NCI-H526 treated with DMSO at 0.1 percent for 48 hours (cell line): Measurements from ENCODE around the gene SULT1A1.
"Not testable (repeated sequence)": the region's sequence is repeated elsewhere in the genome, so short reads cannot be mapped to it uniquely, and the experiment has no call there.

Experiments used
- DNase-seq: peaks from one replicate; lab custom pipeline; 2025; lab: John Stamatoyannopoulos, UW

The SULT1A1 gene

GRCh38 chr16:28590384-28591340 lies 19.2 kb downstream of the SULT1A1 start:
- no peak for DNase-seq

GRCh38 chr16:28589930-28590329 lies 19.9 kb downstream of the SULT1A1 start:
- no peak for DNase-seq

DNA sequence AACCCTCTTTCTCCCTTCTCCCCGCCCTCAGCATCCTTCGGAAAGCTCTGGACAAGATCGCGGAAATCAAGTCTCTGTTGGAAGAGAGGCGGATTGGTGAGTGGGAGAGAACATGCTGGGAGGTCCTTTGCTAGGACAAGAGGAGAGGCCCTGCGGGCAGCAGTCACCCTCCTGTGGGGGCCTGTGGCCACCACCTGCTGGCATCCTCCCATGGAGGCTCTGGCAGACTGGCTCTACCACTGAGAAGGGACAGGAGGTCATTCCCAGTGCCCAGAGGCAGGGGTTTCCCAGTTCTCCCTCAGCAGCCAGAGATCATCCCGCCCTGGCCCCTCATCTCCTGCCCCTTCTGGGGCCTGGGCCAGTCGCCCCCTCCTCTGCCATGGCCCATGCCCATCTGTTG lies 20.8 kb downstream of the SULT1A1 start:
- no peak for DNase-seq

GRCh38 chr16:28587386-28587785 lies 22.5 kb downstream of the SULT1A1 start:
- DNase-seq: no peak

- no peak for DNase-seq
Observed at GRCh38 chr16:28586466-28586865, 23.4 kb downstream of the SULT1A1 start.

DNA sequence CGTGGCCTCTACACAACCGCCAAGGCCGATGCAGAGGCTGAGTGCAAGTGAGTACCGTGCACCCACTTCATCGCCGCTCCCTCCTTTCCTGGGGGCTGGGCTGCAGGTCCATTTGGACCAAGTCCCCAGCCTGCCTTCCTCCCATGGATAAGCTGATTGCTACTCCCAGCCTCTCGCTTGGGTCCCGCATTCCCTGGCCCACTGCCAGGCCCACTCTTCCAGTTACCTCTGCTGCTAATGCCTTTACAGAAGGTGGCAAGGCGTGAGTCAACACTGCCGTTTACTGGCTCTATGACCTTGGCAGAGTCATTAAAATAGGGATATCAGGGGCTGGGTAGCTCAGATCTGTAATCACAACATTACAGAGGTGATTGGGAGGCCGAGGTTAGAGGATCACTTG lies 24.2 kb downstream of the SULT1A1 start:
- no peak for DNase-seq

GRCh38 chr16:28580726-28581315 lies 29.0 kb downstream of the SULT1A1 start:
- DNase-seq: no peak

- no peak for DNase-seq
Observed at GRCh38 chr16:28575446-28576109, 34.3 kb downstream of the SULT1A1 start.

GRCh38 chr16:28574925-28575324 lies 34.9 kb downstream of the SULT1A1 start:
- no peak for DNase-seq

DNA sequence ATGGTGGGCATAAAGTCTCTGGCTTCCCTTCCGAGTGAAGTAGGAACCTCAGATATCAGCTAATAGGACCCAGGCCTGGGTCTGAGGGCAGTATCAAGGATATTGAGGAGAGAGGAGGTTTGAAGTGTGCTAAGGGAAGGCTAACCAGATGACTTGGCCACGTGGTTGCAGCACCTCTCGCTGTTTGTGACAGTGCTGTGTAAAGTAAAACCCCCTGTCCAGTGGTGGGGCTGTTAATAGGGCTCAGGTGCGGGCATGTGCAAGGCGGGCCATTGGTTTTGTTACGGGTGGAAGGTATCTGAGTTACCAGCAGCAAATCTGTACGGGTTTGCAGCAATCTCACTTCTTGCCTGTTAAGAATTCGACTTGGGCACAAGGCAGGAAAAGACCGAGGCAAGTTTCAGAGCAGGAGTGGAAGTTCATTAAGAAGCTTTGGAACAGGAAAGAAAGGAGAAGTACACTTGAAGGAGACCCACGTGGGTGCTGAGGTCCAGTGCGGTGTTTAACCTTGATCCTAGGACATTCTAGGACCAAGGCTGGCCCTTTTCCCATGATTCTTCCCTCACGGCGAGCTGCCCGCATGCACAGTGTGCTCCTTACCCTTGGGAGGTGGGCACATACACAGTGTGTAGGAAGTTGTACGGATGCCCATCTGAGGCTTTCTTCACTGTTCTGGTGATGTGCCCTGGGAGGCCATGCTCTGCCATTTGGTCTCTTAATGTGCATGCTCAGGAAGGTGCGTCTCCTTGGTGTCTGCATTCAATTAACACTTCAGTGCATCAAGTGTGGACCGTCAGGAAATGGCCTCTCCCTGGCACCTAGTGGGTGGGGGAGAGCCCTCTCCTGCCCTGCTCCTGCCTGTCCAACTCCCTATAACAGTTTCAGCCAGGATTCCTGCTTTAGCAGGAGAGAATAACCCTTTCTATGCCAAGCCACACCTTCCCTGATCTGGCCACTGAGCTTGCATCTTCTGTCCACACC lies 35.8 kb downstream of the SULT1A1 start:
- no peak for DNase-seq

GRCh38 chr16:28572696-28573510 lies 36.9 kb downstream of the SULT1A1 start:
- DNase-seq: no peak

- no peak for DNase-seq
Observed at GRCh38 chr16:28569968-28570752, 39.7 kb downstream of the SULT1A1 start.

DNA sequence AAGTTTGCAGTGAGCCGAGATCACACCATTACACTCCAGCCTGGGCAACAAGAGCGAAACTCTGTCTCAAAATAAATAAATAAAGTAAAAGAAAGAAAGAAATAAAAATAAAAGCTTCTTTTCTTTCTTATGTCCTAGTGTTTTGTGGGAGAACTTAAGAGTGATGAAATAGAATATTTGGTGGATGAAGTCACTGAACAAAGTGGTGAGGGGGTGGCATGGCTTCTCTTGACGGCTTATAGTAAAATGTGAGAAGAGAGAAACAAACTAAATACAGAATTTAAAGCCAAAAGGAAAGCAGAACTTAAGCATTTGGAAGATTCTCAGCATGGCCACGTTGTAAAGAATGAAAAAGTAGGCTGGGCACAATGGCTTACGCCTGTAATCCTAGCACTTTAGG lies 40.8 kb downstream of the SULT1A1 start:
- DNase-seq: no peak

DNA sequence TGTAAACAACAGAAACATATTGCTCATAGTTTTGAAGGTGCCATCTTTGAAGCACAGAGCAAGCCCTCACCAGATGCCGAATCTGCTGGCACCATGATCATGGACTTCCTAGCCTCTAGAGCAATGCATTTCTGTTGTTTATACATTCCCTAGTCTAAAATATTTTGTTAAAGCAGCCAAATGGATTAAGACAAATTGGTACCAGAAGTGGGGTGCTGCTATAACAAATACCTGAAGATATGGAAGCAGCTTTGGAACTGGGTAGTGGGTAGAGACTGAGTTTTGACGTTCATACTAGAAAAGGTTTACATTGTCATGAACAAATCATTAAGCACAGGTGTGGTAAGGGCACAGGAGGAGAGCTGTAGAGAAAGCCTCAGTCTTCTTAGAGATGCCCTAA lies 42.6 kb downstream of the SULT1A1 start:
- DNase-seq: no peak

- not testable (repeated sequence) for DNase-seq
Observed at GRCh38 chr16:28566233-28566925, 43.5 kb downstream of the SULT1A1 start.

DNA sequence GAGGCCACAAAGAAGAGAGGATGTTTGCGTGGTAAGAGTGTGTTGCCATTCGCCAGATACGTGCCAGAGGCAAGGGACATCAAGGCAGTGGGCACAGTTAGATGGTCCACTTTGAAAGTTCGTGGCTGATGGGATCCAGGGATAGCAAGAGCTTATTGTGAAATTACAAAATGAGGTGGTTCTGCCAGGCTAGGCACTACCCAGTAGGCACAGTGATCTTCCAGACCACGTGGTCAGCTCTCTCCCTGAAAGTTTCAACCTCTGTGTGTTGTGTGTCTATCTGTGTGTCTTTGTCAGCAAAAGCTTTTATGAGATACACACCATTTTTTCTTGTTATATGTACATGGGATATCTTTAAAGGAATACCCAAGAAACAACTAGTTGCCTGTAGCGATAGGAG lies 46.6 kb downstream of the SULT1A1 start:
- DNase-seq: no peak

- no peak for DNase-seq
Observed at GRCh38 chr16:28562199-28562598, 47.6 kb downstream of the SULT1A1 start.

- DNase-seq: no peak
Observed at GRCh38 chr16:28561557-28562187, 48.2 kb downstream of the SULT1A1 start.

DNA sequence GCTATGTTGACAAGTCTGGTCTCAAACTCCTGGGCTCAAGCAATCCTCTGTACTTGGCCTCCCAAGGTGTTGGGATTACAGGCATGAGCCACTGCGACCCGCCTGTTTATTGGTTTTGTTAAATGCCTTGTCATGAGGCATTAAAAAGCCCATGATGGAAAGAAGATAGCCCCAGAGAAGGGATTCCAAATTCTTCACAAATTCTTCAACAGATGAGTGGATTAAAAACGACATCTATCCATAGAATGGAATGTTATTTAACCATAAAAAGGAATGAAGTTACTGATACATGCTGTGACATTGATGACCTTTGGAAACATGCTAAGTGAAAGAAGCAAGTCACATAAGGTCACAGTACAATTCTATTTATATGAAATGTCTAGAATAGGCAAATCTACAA lies 51.4 kb downstream of the SULT1A1 start:
- DNase-seq: no peak
